Activated CD8-positive, alpha-beta memory T cell treated with anti-CD3 and anti-CD28 coated beads for 24 hours (primary cell): ENCODE data around the gene NPIPA1.
"Not testable (repeated sequence)": the region's sequence is repeated elsewhere in the genome, so short reads cannot be mapped to it uniquely, and the experiment has no call there.

Source experiments
- DNase-seq: peaks from one replicate; pipeline ENCODE4 v3.0.0-alpha.2; 2020

NPIPA1 gene

GRCh38 chr16:14932581-14933375 is 4.5 kb upstream of the NPIPA1 start:
- DNase-seq = not testable (repeated sequence)

GRCh38 chr16:14937994-14938393 is 751 bp downstream of the NPIPA1 start:
- DNase-seq = not testable (repeated sequence)

GRCh38 chr16:14942686-14943085 is 5.4 kb downstream of the NPIPA1 start:
- DNase-seq = not testable (repeated sequence)

GRCh38 chr16:14955546-14956231 is 18.4 kb downstream of the NPIPA1 start:
- no peak for DNase-seq

- DNase-seq = no peak
Measured at GRCh38 chr16:14957576-14958322, 20.5 kb downstream of the NPIPA1 start.

GRCh38 chr16:14958323-14958600 is 21.0 kb downstream of the NPIPA1 start:
- DNase-seq = no peak

GRCh38 chr16:14958970-14959369 is 21.7 kb downstream of the NPIPA1 start:
- no peak for DNase-seq

GRCh38 chr16:14961405-14962186 is 24.4 kb downstream of the NPIPA1 start:
- DNase-seq = no peak

- DNase-seq = no peak
Measured at GRCh38 chr16:14963281-14964173, 26.3 kb downstream of the NPIPA1 start.

GRCh38 chr16:14965328-14965727 is 28.1 kb downstream of the NPIPA1 start:
- DNase-seq = no peak

- DNase-seq = not testable (repeated sequence)
Measured at GRCh38 chr16:14969795-14970194, 32.6 kb downstream of the NPIPA1 start.

- not testable (repeated sequence) for DNase-seq
Measured at GRCh38 chr16:14971621-14972228, 34.5 kb downstream of the NPIPA1 start.

GRCh38 chr16:14973785-14974322 is 36.6 kb downstream of the NPIPA1 start:
- not testable (repeated sequence) for DNase-seq

GRCh38 chr16:14974331-14974655 is 37.0 kb downstream of the NPIPA1 start:
- not testable (repeated sequence) for DNase-seq

- DNase-seq = peak; percentile 100
Measured at GRCh38 chr16:14974656-14975417, 37.6 kb downstream of the NPIPA1 start, which contains the start of gene PDXDC1. PDXDC1 (plus strand) TSS chr16:14975026; CDS start chr16:14975200, 174 bp downstream.

GRCh38 chr16:14975418-14976194 is 38.4 kb downstream of the NPIPA1 start:
- DNase-seq = peak; percentile 84

- DNase-seq = not testable (repeated sequence)
Measured at GRCh38 chr16:14976971-14977736, 39.9 kb downstream of the NPIPA1 start.

GRCh38 chr16:14978281-14978680 is 41.0 kb downstream of the NPIPA1 start:
- not testable (repeated sequence) for DNase-seq

GRCh38 chr16:14978908-14979307 is 41.7 kb downstream of the NPIPA1 start:
- not testable (repeated sequence) for DNase-seq
